Measurements from ENCODE around the gene HSPBAP1. TPM values are rescaled to one million over a fixed set of nuclear protein-coding genes. Genes with fewer than 3 reads are reported as not detected.
"Not testable (repeated sequence)": the region's sequence is repeated elsewhere in the genome, so short reads cannot be mapped to it uniquely, and the experiment has no call there.

The HSPBAP1 gene
- total and polyA plus RNA-seq, 9 of the 15 experiments (the other 6 are each of a cell fraction or from before 2014, with no cell fraction given) = 2.1 to 4.5 (median 3.4) TPM

DNA sequence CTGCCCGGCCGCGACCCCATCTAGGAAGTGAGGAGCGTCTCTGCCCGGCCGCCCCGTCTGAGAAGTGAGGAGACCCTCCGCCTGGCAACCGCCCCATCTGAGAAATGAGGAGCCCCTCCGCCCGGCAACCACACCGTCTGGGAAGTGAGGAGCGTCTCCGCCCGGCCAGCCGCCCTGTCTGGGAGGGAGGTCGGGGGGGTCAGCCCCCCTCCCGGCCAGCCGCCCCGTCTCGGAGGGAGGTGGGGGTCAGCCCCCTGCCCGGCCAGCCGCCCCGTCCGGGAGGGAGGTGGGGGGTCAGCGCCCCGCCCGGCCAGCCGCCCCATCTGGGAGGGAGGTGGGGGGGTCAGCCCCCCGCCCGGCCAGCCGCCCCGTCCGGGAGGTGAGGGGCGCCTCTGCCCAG, 46.3 kb downstream of the HSPBAP1 start:
- H3K36me3 ChIP-seq (ENCODE audit: control insufficient read depth, insufficient read depth, low read length); H4K20me1 ChIP-seq (replicated peaks; ENCODE audit: control insufficient read depth, insufficient read depth, low read length); DNase-seq (ENCODE audit: extremely low read depth in 1 of 4, low spot score in 3 of 4); H3K79me2 ChIP-seq (ENCODE audit: control insufficient read depth, insufficient read depth, low read length); H3K9me1 ChIP-seq (ENCODE audit: control insufficient read depth, insufficient read depth, low read length); in situ Hi-C loops (cut with MboI); H3K4me3 ChIP-seq; POLR2A ChIA-PET; intact Hi-C loops (cut with micrococcal nuclease); H3K9me3 ChIP-seq (replicated peaks; ENCODE audit: control insufficient read depth, insufficient read depth, low read depth, low read length); FAIRE-seq; H3K4me1 ChIP-seq (replicated peaks in 1 of 2; ENCODE audit: control insufficient read depth in 2 of 2, insufficient read depth in 2 of 2, low read length in 2 of 2); CTCF ChIA-PET (ENCODE audit: low intra/inter-chr PET ratio); H3K9ac ChIP-seq (ENCODE audit: insufficient read depth in 1 of 2, low read depth in 2 of 2, low read length in 2 of 2); H2AFZ ChIP-seq (ENCODE audit: low read depth, low read length); ATAC-seq; H3K27ac ChIP-seq (ENCODE audit: extremely low read depth, low read depth, low read length); H3K27me3 ChIP-seq (ENCODE audit: control insufficient read depth in 2 of 2, insufficient read depth in 2 of 2, low read length in 2 of 2); H3K4me2 ChIP-seq (ENCODE audit: insufficient read depth, low read length); BruUV-seq (replicated peaks): not testable (repeated sequence)
- no CpG with 5 or more reads among the region's 35 CpGs for WGBS (ENCODE audit: insufficient coverage, low coverage, missing lambda C conversion rate)

GRCh38 chr3:122745369-122746021, 48.1 kb downstream of the HSPBAP1 start:
- DNase-seq (ENCODE audit: extremely low read depth in 1 of 4, low spot score in 3 of 4) (peak in 1 of 4 experiments; percentile 5), ATAC-seq (peak; percentile 49; the same call in 1 of the 3 replicates), FAIRE-seq (no peak)
- in situ Hi-C loops (cut with MboI) = no loop called here
- 33% methylated on average over 4 of the region's 4 CpGs for WGBS (ENCODE audit: insufficient coverage, low coverage, missing lambda C conversion rate)
- POLR2A ChIA-PET = no interaction called here
- intact Hi-C loops (cut with micrococcal nuclease) = no loop called here
- Histone ChIP-seq H3K4me3 (no peak overlapping the region), H3K79me2 (ENCODE audit: control insufficient read depth, insufficient read depth, low read length) (no peaks in the 10 kb centered on the region), H3K9me3 (replicated peaks; ENCODE audit: control insufficient read depth, insufficient read depth, low read depth, low read length) (no peaks in the 10 kb centered on the region), H3K9ac (ENCODE audit: insufficient read depth in 1 of 2, low read depth in 2 of 2, low read length in 2 of 2) (no peak overlapping the region), H3K27me3 (ENCODE audit: control insufficient read depth in 2 of 2, insufficient read depth in 2 of 2, low read length in 2 of 2) (no peaks in the 10 kb centered on the region), H3K36me3 (ENCODE audit: control insufficient read depth, insufficient read depth, low read length) (no peaks in the 10 kb centered on the region), H3K27ac (ENCODE audit: extremely low read depth, low read depth, low read length) (no peak overlapping the region), H2AFZ (ENCODE audit: low read depth, low read length) (no peak overlapping the region), H4K20me1 (replicated peaks; ENCODE audit: control insufficient read depth, insufficient read depth, low read length) (no peaks in the 10 kb centered on the region), H3K4me1 (replicated peaks in 1 of 2; ENCODE audit: control insufficient read depth in 2 of 2, insufficient read depth in 2 of 2, low read length in 2 of 2) (peaks cover 0 to 7% of the 10 kb centered on the region in 2 experiments; a peak in 2 of 5 replicates), H3K9me1 (ENCODE audit: control insufficient read depth, insufficient read depth, low read length) (no peaks in the 10 kb centered on the region), H3K4me2 (ENCODE audit: insufficient read depth, low read length) (no peak overlapping the region)
- BruUV-seq (replicated peaks) = no TSS peak
- CTCF ChIA-PET (ENCODE audit: low intra/inter-chr PET ratio) = no interaction called here
- TF ChIP-seq ZNF239 (CRISPR knock-in tag; IDR thresholded peaks at IDR 0.05) (no peak), JUND (IDR thresholded peaks at IDR 0.05; ENCODE audit: borderline replicate concordance, low read depth, low read length) (peak; percentile 76; the same call in 1 of the 2 replicates), JUND (tag; IDR thresholded peaks at IDR 0.05; ENCODE audit: borderline replicate concordance, low read depth, low read length) (0 out of 3 replicates have a peak, but pooled peaks have one; percentile 26), ATF3 (IDR thresholded peaks at IDR 0.05) (peak; percentile 81), ATF3 (CRISPR knock-in tag; conservative IDR thresholded peaks at IDR 0.05) (no peak), SMARCE1 (IDR thresholded peaks at IDR 0.05) (peak; percentile 12; the same call in 1 of the 2 replicates), CEBPG (CRISPR knock-in tag; IDR thresholded peaks at IDR 0.05) (0 out of 2 replicates have a peak, but pooled peaks have one; percentile 27), CEBPG (tag; conservative IDR thresholded peaks at IDR 0.05 in 1 of 2, IDR thresholded peaks at IDR 0.05 in 1 of 2) (peak; percentile 72 to 88), CEBPB (tag; IDR thresholded peaks at IDR 0.05) (peak; percentile 47), NR2C2 (CRISPR knock-in tag; IDR thresholded peaks at IDR 0.05) (no peak), NR2C2 (tag; IDR thresholded peaks at IDR 0.05) (0 out of 2 replicates have a peak, but pooled peaks have one; percentile 18), FOXO4 (CRISPR knock-in tag; IDR thresholded peaks at IDR 0.05) (no peak), JUN (IDR thresholded peaks at IDR 0.05; ENCODE audit: borderline replicate concordance, low read depth, low read length) (0 out of 2 replicates have a peak, but pooled peaks have one; percentile 38), JUN (CRISPR knock-in tag; IDR thresholded peaks at IDR 0.05; ENCODE audit: borderline replicate concordance) (no peak)
